G401.6 (cell line): ENCODE results near the gene GRK3.

Source experiments
- FAIRE-seq: peaks from 2 replicates; lab custom pipeline; 2012; peaks lifted over from hg19 to GRCh38; lab: Jason Lieb, UNC

GRK3 gene

GRCh38 chr22:25626624-25626990 is 62.1 kb downstream of the GRK3 start:
- FAIRE-seq: no peak

- no peak for FAIRE-seq
These were observed 62.9 kb downstream of the GRK3 start for GRCh38 chr22:25627271-25627852.

GRCh38 chr22:25628494-25628893 is 64.0 kb downstream of the GRK3 start:
- FAIRE-seq: no peak

- no peak for FAIRE-seq
These were observed 65.1 kb downstream of the GRK3 start for GRCh38 chr22:25629613-25630012.

GRCh38 chr22:25630447-25630846 is 66.0 kb downstream of the GRK3 start:
- no peak for FAIRE-seq

- FAIRE-seq: no peak
These were observed 71.8 kb downstream of the GRK3 start for GRCh38 chr22:25636323-25636722.

GRCh38 chr22:25637032-25637431 is 72.6 kb downstream of the GRK3 start:
- no peak for FAIRE-seq

- no peak for FAIRE-seq
These were observed 73.2 kb downstream of the GRK3 start for GRCh38 chr22:25637672-25638071.

- no peak for FAIRE-seq
These were observed 74.2 kb downstream of the GRK3 start for GRCh38 chr22:25638638-25639037.

GRCh38 chr22:25641650-25642049 is 77.2 kb downstream of the GRK3 start:
- no peak for FAIRE-seq

GRCh38 chr22:25643232-25644000 is 78.9 kb downstream of the GRK3 start:
- FAIRE-seq: no peak

- no peak for FAIRE-seq
These were observed 79.6 kb downstream of the GRK3 start for GRCh38 chr22:25644122-25644521.

GRCh38 chr22:25645266-25645665 is 80.8 kb downstream of the GRK3 start:
- no peak for FAIRE-seq

GRCh38 chr22:25645964-25646363 is 81.5 kb downstream of the GRK3 start:
- FAIRE-seq: no peak

- FAIRE-seq: no peak
These were observed 86.4 kb downstream of the GRK3 start for GRCh38 chr22:25650833-25651232.

GRCh38 chr22:25651332-25652085 is 87.0 kb downstream of the GRK3 start:
- peak; percentile 85 for FAIRE-seq

- no peak for FAIRE-seq
These were observed 90.2 kb downstream of the GRK3 start for GRCh38 chr22:25654676-25655075.

- no peak for FAIRE-seq
These were observed 91.0 kb downstream of the GRK3 start for GRCh38 chr22:25655371-25655935.

- FAIRE-seq: no peak
These were observed 92.2 kb downstream of the GRK3 start for GRCh38 chr22:25656724-25657123.

GRCh38 chr22:25658633-25659032 is 94.2 kb downstream of the GRK3 start:
- FAIRE-seq: no peak

- FAIRE-seq: no peak
These were observed 94.9 kb downstream of the GRK3 start for GRCh38 chr22:25659413-25659812.

- FAIRE-seq: no peak
These were observed 95.9 kb downstream of the GRK3 start for GRCh38 chr22:25660336-25660735.

GRCh38 chr22:25661073-25661472 is 96.6 kb downstream of the GRK3 start:
- no peak for FAIRE-seq
